HG03521 (cell line): Measurements from ENCODE around the gene VPS35.
A peak's percentile ranks its signal among the peaks of the same experiment; 100 is the strongest.

Source experiments
- ATAC-seq: cut with Tn5 transposase; IDR thresholded peaks from one replicate; pipeline ENCODE4 v1.9.1; 2021; ENCODE audit warnings: mild to moderate bottlenecking, moderate library complexity; ENCODE audit not compliant: unreplicated experiment

The VPS35 gene

GRCh38 chr16:46620266-46621005 is 68.5 kb downstream of the VPS35 start:
- no peak for ATAC-seq

GRCh38 chr16:46618516-46618915 is 70.5 kb downstream of the VPS35 start:
- peak; percentile 29 for ATAC-seq

GRCh38 chr16:46614006-46614405 is 75.0 kb downstream of the VPS35 start:
- no peak for ATAC-seq

GRCh38 chr16:46613352-46613751 is 75.6 kb downstream of the VPS35 start:
- ATAC-seq: no peak

- ATAC-seq: peak; percentile 51
Observed at GRCh38 chr16:46612121-46612520, 76.9 kb downstream of the VPS35 start.

GRCh38 chr16:46607529-46607928 is 81.4 kb downstream of the VPS35 start:
- no peak for ATAC-seq

GRCh38 chr16:46606231-46606630 is 82.7 kb downstream of the VPS35 start:
- ATAC-seq: no peak
